ENCODE measurements around the gene HORMAD1. TPM values are rescaled to one million over a fixed set of nuclear protein-coding genes. Genes with fewer than 3 reads are reported as not detected.

The HORMAD1 gene
- total RNA-seq, 4 donors from 2014 or later: 0.39 to 8.7 (median 2.5) TPM

GRCh38 chr1:150762552-150762951 is 41.9 kb upstream of the HORMAD1 start:
- Histone ChIP-seq H3K27ac (no peak overlapping the region), H3K9me3 (peaks cover 0 to 5% (median 0%) of the 10 kb centered on the region in 4 donors), H3K4me3 (no peak overlapping the region), H3K27me3 (no peaks in the 10 kb centered on the region), H3K4me1 (peaks cover 0 to 18% (median 4%) of the 10 kb centered on the region in 4 donors), H3K36me3 (no peaks in the 10 kb centered on the region)
- 86 to 87% methylated on average over 2 of the region's 2 CpGs for WGBS, 2 donors
- DNase-seq (ENCODE audit: low spot score in 2 of 2): no peak
- TF ChIP-seq POLR2A (IDR thresholded peaks at IDR 0.05): no peak
- no peak for TF ChIP-seq EP300 (IDR thresholded peaks at IDR 0.05)
- TF ChIP-seq CTCF (IDR thresholded peaks at IDR 0.05): no peak

- peaks cover 0 to 4% (median 0%) of the 10 kb centered on the region in 3 donors for H3K36me3 ChIP-seq
- WGBS, 2 donors: 91 to 96% methylated on average over 1 of the region's 1 CpG
- no peak overlapping the region for H3K4me3 ChIP-seq
- no peaks in the 10 kb centered on the region for H3K27me3 ChIP-seq
- TF ChIP-seq EP300 (IDR thresholded peaks at IDR 0.05): no peak
- TF ChIP-seq CTCF (IDR thresholded peaks at IDR 0.05): no peak
- TF ChIP-seq POLR2A (IDR thresholded peaks at IDR 0.05): no peak
- H3K9me3 ChIP-seq: peaks cover 0 to 5% (median 0%) of the 10 kb centered on the region in 4 donors
- peaks cover 0 to 18% (median 4%) of the 10 kb centered on the region in 4 donors for H3K4me1 ChIP-seq
- H3K27ac ChIP-seq: no peak overlapping the region
- no peak for DNase-seq (ENCODE audit: low spot score in 2 of 2)
Measured at GRCh38 chr1:150761801-150762200, 41.1 kb upstream of the HORMAD1 start.

GRCh38 chr1:150760013-150760412 is 39.3 kb upstream of the HORMAD1 start:
- 75 to 76% methylated on average over 3 of the region's 3 CpGs for WGBS, 2 donors
- Histone ChIP-seq H3K4me1 (peaks cover 0 to 11% (median 3%) of the 10 kb centered on the region in 4 donors), H3K27me3 (no peaks in the 10 kb centered on the region), H3K27ac (no peak overlapping the region), H3K4me3 (no peak overlapping the region), H3K36me3 (peaks cover 0 to 6% (median 0%) of the 10 kb centered on the region in 3 donors), H3K9me3 (peaks cover 0 to 5% (median 0%) of the 10 kb centered on the region in 4 donors)
- no peak for DNase-seq (ENCODE audit: low spot score in 2 of 2)
- TF ChIP-seq EP300 (IDR thresholded peaks at IDR 0.05) (no peak), POLR2A (IDR thresholded peaks at IDR 0.05) (no peak), CTCF (IDR thresholded peaks at IDR 0.05) (no peak)

- Histone ChIP-seq H3K27ac (no peak overlapping the region), H3K27me3 (no peaks in the 10 kb centered on the region), H3K4me3 (no peak overlapping the region), H3K4me1 (no peaks in the 10 kb centered on the region), H3K9me3 (no peaks in the 10 kb centered on the region), H3K36me3 (peaks cover 0 to 20% (median 6%) of the 10 kb centered on the region in 3 donors)
- WGBS, 2 donors: 64 to 73% methylated on average over 2 of the region's 2 CpGs
- DNase-seq (ENCODE audit: low spot score in 2 of 2): no peak
- TF ChIP-seq EP300 (IDR thresholded peaks at IDR 0.05) (no peak), CTCF (IDR thresholded peaks at IDR 0.05) (no peak), POLR2A (IDR thresholded peaks at IDR 0.05) (no peak)
Measured at GRCh38 chr1:150753416-150753815, 32.7 kb upstream of the HORMAD1 start.

- Histone ChIP-seq H3K27me3 (no peaks in the 10 kb centered on the region), H3K4me3 (no peak overlapping the region), H3K27ac (no peak overlapping the region), H3K4me1 (no peaks in the 10 kb centered on the region), H3K9me3 (no peaks in the 10 kb centered on the region), H3K36me3 (peaks cover 0 to 25% (median 0%) of the 10 kb centered on the region in 3 donors)
- DNase-seq (ENCODE audit: low spot score in 2 of 2): no peak
- TF ChIP-seq POLR2A (IDR thresholded peaks at IDR 0.05) (no peak), EP300 (IDR thresholded peaks at IDR 0.05) (no peak), CTCF (IDR thresholded peaks at IDR 0.05) (no peak)
- WGBS, 2 donors: 91 to 96% methylated on average over 6 of the region's 6 CpGs
Measured at GRCh38 chr1:150751443-150751842, 30.7 kb upstream of the HORMAD1 start.

Measured in tibial nerve (tissue), 4 donors.